ENCODE results near the gene RAB22A. TPM values are rescaled to one million over a fixed set of nuclear protein-coding genes. Genes with fewer than 3 reads are reported as not detected.

The RAB22A gene
- total and polyA plus RNA-seq, 12 donors, result 6.7 to 46.3 (median 28.2) TPM

DNA sequence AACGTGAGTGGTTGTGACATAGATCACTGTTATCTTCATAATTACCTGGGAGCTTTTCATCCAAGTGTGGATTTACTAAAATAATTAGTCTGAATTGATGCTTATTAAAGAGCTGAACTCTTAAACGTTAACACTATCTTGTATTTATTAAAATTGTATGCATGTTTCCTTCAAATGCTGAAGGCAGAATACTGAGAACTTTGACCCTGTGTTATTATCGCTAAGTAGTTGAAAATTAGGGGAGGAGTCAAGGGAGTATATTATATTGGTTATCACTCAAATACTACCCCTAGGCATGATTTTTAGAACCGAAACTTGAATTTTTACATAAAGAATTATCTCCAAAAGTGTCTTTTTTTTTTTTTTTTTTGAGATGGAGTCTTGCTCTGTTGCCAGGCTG lies 85.3 kb downstream of the RAB22A start:
- intact Hi-C loops (cut with DNase I), result no loop called here
- DNase-seq, result no peak
- WGBS, 4 donors, result 78 to 85% (median 81%) methylated on average over 4 of the region's 4 CpGs
- H3K36me3 ChIP-seq (replicated peaks in 1 of 2), result no peaks in the 10 kb centered on the region
- no peak for TF ChIP-seq POLR2A (IDR thresholded peaks at IDR 0.05)
- TF ChIP-seq, protein P1, sequence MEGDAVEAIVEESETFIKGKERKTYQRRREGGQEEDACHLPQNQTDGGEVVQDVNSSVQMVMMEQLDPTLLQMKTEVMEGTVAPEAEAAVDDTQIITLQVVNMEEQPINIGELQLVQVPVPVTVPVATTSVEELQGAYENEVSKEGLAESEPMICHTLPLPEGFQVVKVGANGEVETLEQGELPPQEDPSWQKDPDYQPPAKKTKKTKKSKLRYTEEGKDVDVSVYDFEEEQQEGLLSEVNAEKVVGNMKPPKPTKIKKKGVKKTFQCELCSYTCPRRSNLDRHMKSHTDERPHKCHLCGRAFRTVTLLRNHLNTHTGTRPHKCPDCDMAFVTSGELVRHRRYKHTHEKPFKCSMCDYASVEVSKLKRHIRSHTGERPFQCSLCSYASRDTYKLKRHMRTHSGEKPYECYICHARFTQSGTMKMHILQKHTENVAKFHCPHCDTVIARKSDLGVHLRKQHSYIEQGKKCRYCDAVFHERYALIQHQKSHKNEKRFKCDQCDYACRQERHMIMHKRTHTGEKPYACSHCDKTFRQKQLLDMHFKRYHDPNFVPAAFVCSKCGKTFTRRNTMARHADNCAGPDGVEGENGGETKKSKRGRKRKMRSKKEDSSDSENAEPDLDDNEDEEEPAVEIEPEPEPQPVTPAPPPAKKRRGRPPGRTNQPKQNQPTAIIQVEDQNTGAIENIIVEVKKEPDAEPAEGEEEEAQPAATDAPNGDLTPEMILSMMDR (IDR thresholded peaks at IDR 0.05), result no peak
- H3K27me3 ChIP-seq, result no peaks in the 10 kb centered on the region
- H3K9me3 ChIP-seq (replicated peaks in 1 of 3), result no peaks in the 10 kb centered on the region
- H3K27ac ChIP-seq, result no peak overlapping the region
- H3K4me1 ChIP-seq (replicated peaks in 1 of 2), result peaks cover 31 to 51% of the 10 kb centered on the region in 2 donors
- H3K4me3 ChIP-seq, result no peak overlapping the region

DNA sequence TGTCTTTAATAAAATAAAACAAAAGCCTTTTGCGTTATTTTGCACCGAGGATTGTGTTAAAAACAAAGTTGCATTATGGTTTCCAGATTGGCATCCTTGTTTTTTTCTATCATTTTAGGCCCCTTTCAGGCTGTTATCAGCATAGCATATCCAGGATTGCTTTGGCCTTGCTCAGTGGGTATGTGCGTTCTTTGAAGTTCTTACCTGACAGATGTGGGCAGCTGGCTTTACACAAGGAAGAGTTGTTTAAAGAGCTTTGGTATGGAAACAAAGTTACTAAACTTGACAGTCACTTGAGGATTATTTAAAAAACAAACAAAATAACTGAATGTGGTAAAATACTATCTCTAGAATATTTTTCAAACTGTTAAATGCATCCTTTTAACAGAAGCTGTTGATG lies 86.1 kb downstream of the RAB22A start:
- Histone ChIP-seq H3K4me1 (replicated peaks in 1 of 2) (peaks cover 36 to 48% of the 10 kb centered on the region in 2 donors), H3K4me3 (no peak overlapping the region)
- TF ChIP-seq, protein P1 (IDR thresholded peaks at IDR 0.05), result no peak
- no peak for TF ChIP-seq POLR2A (IDR thresholded peaks at IDR 0.05)

DNA sequence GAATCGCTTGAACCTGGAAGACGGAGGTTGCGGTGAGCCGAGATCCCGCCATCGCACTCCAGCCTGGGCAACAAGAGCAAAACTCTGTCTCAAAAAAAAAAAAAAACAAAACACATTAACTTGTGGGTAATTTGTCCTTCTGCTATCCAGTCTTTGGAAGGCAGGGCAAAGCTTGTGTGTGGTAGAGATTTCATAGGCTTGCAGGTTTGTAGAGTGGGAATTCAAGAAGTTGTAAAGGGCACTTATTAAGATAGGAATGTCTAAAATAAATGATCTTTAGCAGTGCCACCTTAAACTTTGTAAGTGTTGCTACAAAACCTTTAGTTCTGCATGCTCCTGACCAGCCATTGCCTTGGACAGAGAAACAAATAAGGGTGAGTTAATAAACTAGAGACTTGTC lies 87.9 kb downstream of the RAB22A start:
- TF ChIP-seq, protein P1 (IDR thresholded peaks at IDR 0.05), result no peak
- no peak for TF ChIP-seq POLR2A (IDR thresholded peaks at IDR 0.05)
- 97 to 98% (median 98%) methylated on average over 6 of the region's 6 CpGs for WGBS, 4 donors
- Histone ChIP-seq H3K36me3 (replicated peaks in 1 of 2) (no peaks in the 10 kb centered on the region), H3K27ac (no peak overlapping the region), H3K4me1 (replicated peaks in 1 of 2) (peaks cover 34 to 47% of the 10 kb centered on the region in 2 donors), H3K4me3 (no peak overlapping the region), H3K27me3 (no peaks in the 10 kb centered on the region), H3K9me3 (replicated peaks in 1 of 3) (no peaks in the 10 kb centered on the region)
- intact Hi-C loops (cut with DNase I), result no loop called here
- DNase-seq, result no peak

More for the DNA sequence above, 86.1 kb downstream of the RAB22A start:
- intact Hi-C loops (cut with DNase I), result no loop called here
- Histone ChIP-seq H3K9me3 (replicated peaks in 1 of 3) (no peaks in the 10 kb centered on the region), H3K27ac (no peak overlapping the region), H3K27me3 (no peaks in the 10 kb centered on the region), H3K36me3 (replicated peaks in 1 of 2) (no peaks in the 10 kb centered on the region)
- DNase-seq, result no peak
- WGBS, 4 donors, result 64 to 69% (median 67%) methylated on average over 3 of the region's 3 CpGs

DNA sequence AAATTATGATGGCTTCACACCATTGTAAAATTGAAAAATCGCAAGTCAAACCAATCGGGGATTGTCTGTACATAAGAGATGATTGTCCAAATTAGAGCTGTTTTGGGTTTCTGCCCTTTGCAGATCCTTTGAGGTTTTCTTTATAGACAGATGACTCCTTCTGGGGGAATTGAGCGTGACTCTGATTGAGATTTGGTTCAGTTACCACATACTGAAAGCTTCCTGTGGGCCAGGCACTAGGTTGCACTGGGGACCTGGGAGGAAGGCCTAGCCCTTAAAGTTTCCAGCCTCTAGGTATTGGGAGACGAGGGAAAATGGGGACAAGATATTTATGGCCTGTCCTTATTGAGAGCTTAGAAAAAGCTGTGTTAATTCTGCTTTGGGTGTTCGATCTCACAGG lies 88.7 kb downstream of the RAB22A start:
- TF ChIP-seq, protein P1 (IDR thresholded peaks at IDR 0.05), result no peak
- no peak for TF ChIP-seq POLR2A (IDR thresholded peaks at IDR 0.05)
- H3K4me3 ChIP-seq, result no peak overlapping the region
- H3K9me3 ChIP-seq (replicated peaks in 1 of 3), result no peaks in the 10 kb centered on the region
- intact Hi-C loops (cut with DNase I), result no loop called here
- H3K36me3 ChIP-seq (replicated peaks in 1 of 2), result no peaks in the 10 kb centered on the region
- H3K27ac ChIP-seq, result no peak overlapping the region
- no peaks in the 10 kb centered on the region for H3K27me3 ChIP-seq
- H3K4me1 ChIP-seq (replicated peaks in 1 of 2), result peaks cover 34 to 39% of the 10 kb centered on the region in 2 donors
- no peak for DNase-seq
- 71 to 82% (median 78%) methylated on average over 5 of the region's 5 CpGs for WGBS, 4 donors

Data from adrenal gland (tissue), 12 donors.